ENCODE results near the gene SLC9A9.

SLC9A9 gene

GRCh38 chr3:143412084-143412483, 436.2 kb downstream of the SLC9A9 start:
- DNase-seq (ENCODE audit: low spot score), result no peak

GRCh38 chr3:143410259-143410658, 438.0 kb downstream of the SLC9A9 start:
- DNase-seq (ENCODE audit: low spot score), result no peak

- DNase-seq (ENCODE audit: low spot score), result no peak
Measured at GRCh38 chr3:143408771-143409170, 439.5 kb downstream of the SLC9A9 start.

GRCh38 chr3:143402602-143403001, 445.7 kb downstream of the SLC9A9 start:
- DNase-seq (ENCODE audit: low spot score), result no peak

GRCh38 chr3:143396790-143397189, 451.5 kb downstream of the SLC9A9 start:
- no peak for DNase-seq (ENCODE audit: low spot score)

GRCh38 chr3:143389388-143389787, 458.9 kb downstream of the SLC9A9 start:
- DNase-seq (ENCODE audit: low spot score), result no peak

GRCh38 chr3:143387425-143387824, 460.8 kb downstream of the SLC9A9 start:
- DNase-seq (ENCODE audit: low spot score), result no peak

GRCh38 chr3:143384076-143384475, 464.2 kb downstream of the SLC9A9 start:
- no peak for DNase-seq (ENCODE audit: low spot score)

GRCh38 chr3:143383421-143383820, 464.8 kb downstream of the SLC9A9 start:
- no peak for DNase-seq (ENCODE audit: low spot score)

GRCh38 chr3:143382816-143383215, 465.5 kb downstream of the SLC9A9 start:
- DNase-seq (ENCODE audit: low spot score), result no peak

GRCh38 chr3:143380449-143380848, 467.8 kb downstream of the SLC9A9 start:
- DNase-seq (ENCODE audit: low spot score), result no peak

GRCh38 chr3:143375698-143376097, 472.6 kb downstream of the SLC9A9 start:
- DNase-seq (ENCODE audit: low spot score), result no peak

GRCh38 chr3:143367171-143367570, 481.1 kb downstream of the SLC9A9 start:
- DNase-seq (ENCODE audit: low spot score), result no peak

- no peak for DNase-seq (ENCODE audit: low spot score)
Measured at GRCh38 chr3:143366672-143367071, 481.6 kb downstream of the SLC9A9 start.

- DNase-seq (ENCODE audit: low spot score), result no peak
Measured at GRCh38 chr3:143363949-143364348, 484.3 kb downstream of the SLC9A9 start.

GRCh38 chr3:143363276-143363675, 485.0 kb downstream of the SLC9A9 start:
- DNase-seq (ENCODE audit: low spot score), result no peak

- no peak for DNase-seq (ENCODE audit: low spot score)
Measured at GRCh38 chr3:143362115-143362991, 485.9 kb downstream of the SLC9A9 start.

GRCh38 chr3:143361589-143361988, 486.7 kb downstream of the SLC9A9 start:
- DNase-seq (ENCODE audit: low spot score), result no peak

GRCh38 chr3:143360244-143360643, 488.0 kb downstream of the SLC9A9 start:
- no peak for DNase-seq (ENCODE audit: low spot score)

GRCh38 chr3:143358793-143359491, 489.3 kb downstream of the SLC9A9 start:
- DNase-seq (ENCODE audit: low spot score), result no peak

- no peak for DNase-seq (ENCODE audit: low spot score)
Measured at GRCh38 chr3:143358155-143358792, 490.0 kb downstream of the SLC9A9 start.

- no peak for DNase-seq (ENCODE audit: low spot score)
Measured at GRCh38 chr3:143357700-143358099, 490.6 kb downstream of the SLC9A9 start.

GRCh38 chr3:143356839-143357238, 491.4 kb downstream of the SLC9A9 start:
- no peak for DNase-seq (ENCODE audit: low spot score)

Data from hematopoietic multipotent progenitor cell treated with erythropoietin and hydrocortisone succinate and interleukin-3 and kit ligand, for 17 days (in vitro differentiated cells).